ENCODE measurements around the gene CCDC88A.

GRCh38 chr2:55418072-55418471 lies 1.6 kb downstream of the CCDC88A start:
- TF ChIP-seq CTCF (IDR thresholded peaks at IDR 0.05; ENCODE audit: low read depth, low read length) (no peak), EZH2phosphoT487 (IDR thresholded peaks at IDR 0.05; ENCODE audit: low read depth) (no peak)

All from OCI-LY3 (cell line).